SK-N-SH treated with all-trans-retinoic acid at 6 μM for 48 hours (cell line): ENCODE measurements around the gene HHATL.

Experiments used
- ISL1 ChIP-seq: fragments of 250-450 bp; sonication (Bioruptor Pico); IDR thresholded peaks from 2 replicates; pipeline ENCODE4 v2.1.2; 2022; ENCODE audit warnings: mild to moderate bottlenecking, moderate library complexity
- POU6F1 ChIP-seq: fragments of 250-450 bp; sonication (Bioruptor Pico); IDR thresholded peaks from 2 replicates; pipeline ENCODE4 v1.8.0; 2021; ENCODE audit warnings: low read depth, mild to moderate bottlenecking, moderate library complexity, borderline replicate concordance
- TOX ChIP-seq: fragments of 250-450 bp; sonication (Bioruptor Pico); IDR thresholded peaks from 2 replicates; pipeline ENCODE4 v1.8.0; 2021; ENCODE audit warnings: mild to moderate bottlenecking, moderate library complexity, borderline replicate concordance
- ZFP3 ChIP-seq: fragments of 250-450 bp; sonication (Bioruptor Pico); IDR thresholded peaks from 2 replicates; pipeline ENCODE4 v1.5.0; 2020; ENCODE audit warnings: mild to moderate bottlenecking, moderate library complexity
- ZFP30 ChIP-seq: fragments of 450-650 bp; formaldehyde crosslinking; IDR thresholded peaks from 2 replicates; pipeline ENCODE4 v1.5.0; 2022; ENCODE audit warnings: mild to moderate bottlenecking, moderate library complexity
- ZNF8 ChIP-seq: fragments of 450-650 bp; formaldehyde crosslinking; IDR thresholded peaks from 2 replicates; pipeline ENCODE4 v1.5.0; 2020; ENCODE audit warnings: mild to moderate bottlenecking, moderate library complexity

- no peak for TF ChIP-seq ZFP30
- no peak for TF ChIP-seq ZNF8
- TF ChIP-seq TOX (CRISPR knock-in tag): no peak
- TF ChIP-seq ZFP3: no peak
- TF ChIP-seq ISL1 (CRISPR knock-in tag): no peak
- no peak for TF ChIP-seq POU6F1 (CRISPR knock-in tag)
These were observed 13.8 kb downstream of the HHATL start for GRCh38 chr3:42688487-42689420.
